Natural killer cell (primary cell): ENCODE data around the gene ZNF679. TPM values are rescaled to one million over a fixed set of nuclear protein-coding genes. Genes with fewer than 3 reads are reported as not detected.
"Not testable (repeated sequence)": the region's sequence is repeated elsewhere in the genome, so short reads cannot be mapped to it uniquely, and the experiment has no call there.

ENCODE experiments used
- ATAC-seq, 3 donors: fragments of 150-1000 bp in 2 of 3; fragments of 200-7000 bp in 1 of 3; cut with Tn5 transposase; 1 replicate in 1 of 3; 2 replicates in 2 of 3; pipeline ENCODE4 v1.10.0; 2021; ENCODE audit warnings: mild to moderate bottlenecking in 2 of 3, moderate library complexity in 2 of 3
- DNase-seq, 2 donors: peaks; one replicate each; pipeline versions ENCODE4 v3.0.0 to v3.0.0-alpha.2; 2013 to 2021; ENCODE audit warnings: mixed read lengths in 1 of 2
- H3K27ac ChIP-seq: one replicate; pipeline ENCODE4 v1.5.1; 2013; ENCODE audit warnings: mild to moderate bottlenecking, low read length
- H3K27me3 ChIP-seq: one replicate; pipeline ENCODE4 v1.6.1; 2013; ENCODE audit warnings: low read length; ENCODE audit not compliant: control insufficient read depth, insufficient read depth
- H3K36me3 ChIP-seq: one replicate; pipeline ENCODE4 v1.6.1; 2013; ENCODE audit warnings: low read length; ENCODE audit not compliant: control insufficient read depth, insufficient read depth
- H3K4me1 ChIP-seq: one replicate; pipeline ENCODE4 v1.6.1; 2013; ENCODE audit warnings: low read length; ENCODE audit not compliant: control insufficient read depth, insufficient read depth
- H3K4me3 ChIP-seq: one replicate; pipeline ENCODE4 v1.5.1; 2013; ENCODE audit warnings: low read length
- H3K9me3 ChIP-seq: one replicate; pipeline ENCODE4 v1.6.1; 2013; ENCODE audit warnings: low read length; ENCODE audit not compliant: control insufficient read depth, insufficient read depth
- H3K27ac Mint-ChIP-seq, 2 donors: one replicate each; pipeline ENCODE4 v1.8.0; 2022; ENCODE audit warnings: mild to moderate bottlenecking in 2 of 2, mixed read lengths in 2 of 2, moderate library complexity in 1 of 2
- H3K27me3 Mint-ChIP-seq, 2 donors: one replicate each; pipeline ENCODE4 v1.8.0; 2022; ENCODE audit warnings: low read depth in 2 of 2, mixed read lengths in 2 of 2
- H3K36me3 Mint-ChIP-seq: one replicate; pipeline ENCODE4 v1.8.0; 2022; ENCODE audit warnings: mixed read lengths
- H3K4me1 Mint-ChIP-seq, 2 donors: one replicate each; pipeline ENCODE4 v1.8.0; 2022; ENCODE audit warnings: mixed read lengths in 2 of 2
- H3K4me3 Mint-ChIP-seq: one replicate; pipeline ENCODE4 v1.8.0; 2022; ENCODE audit warnings: mild to moderate bottlenecking, moderate library complexity, mixed read lengths
- H3K9me3 Mint-ChIP-seq, 2 donors: one replicate each; pipeline ENCODE4 v1.8.0; 2022; ENCODE audit warnings: mixed read lengths in 2 of 2
- CTCF ChIP-seq: fragments of 200-600 bp; IDR thresholded peaks from one replicate; pipeline ENCODE4 v1.8.0; 2022; ENCODE audit warnings: antibody characterized with exemption
- WGBS: methylation state at CpG from one replicate; pipeline ENCODE4 v1.1.7; 2013; ENCODE audit warnings: missing lambda C conversion rate; ENCODE audit not compliant: insufficient coverage; 5-methylcytosine and 5-hydroxymethylcytosine counted together
- intact Hi-C: fragments of 100-400 bp; cut with micrococcal nuclease; formaldehyde crosslinking; loops from one replicate; pipeline ENCODE4 v1.14.2; 2022
- total RNA-seq, 4 donors: library from RNA; stranded (reverse); fragments of 120-200 nt in 1 of 4; gene quantifications; one replicate each; pipeline versions ENCODE4 v1.2.3 to v1.2.4, GENCODE V29; 2013 to 2022

ZNF679 gene
- total RNA-seq, 3 donors from 2014 or later (not counting 1 experiment from before 2014, with no cell fraction given) = not detected

- intact Hi-C loops = loop anchor here (10.0 kb wide), 1 partner anchor 57 kb away; no protein-coding TSS in a partner anchor
Observed at GRCh38 chr7:64187408-64187807, 40.9 kb upstream of the ZNF679 start.

GRCh38 chr7:64192148-64192704, 36.0 kb upstream of the ZNF679 start:
- Histone ChIP-seq H3K27me3 (no peaks in the 10 kb centered on the region), H3K4me3 (no peak overlapping the region), H3K27ac (no peak overlapping the region), H3K4me1 (no peaks in the 10 kb centered on the region), H3K9me3 (peaks cover 10% of the 10 kb centered on the region), H3K36me3 (no peaks in the 10 kb centered on the region)
- no peak for TF ChIP-seq CTCF
- peaks cover 3 to 17% of the 10 kb centered on the region in 2 donors for H3K9me3 Mint-ChIP-seq
- ATAC-seq (no peak), DNase-seq (no peak)
- no peaks in the 10 kb centered on the region for H3K27me3 Mint-ChIP-seq
- no peak overlapping the region for H3K27ac Mint-ChIP-seq
- 94% methylated on average over 24 of the region's 24 CpGs for WGBS
- H3K4me3 Mint-ChIP-seq = no peak overlapping the region
- intact Hi-C loops = no loop called here
- no peaks in the 10 kb centered on the region for H3K36me3 Mint-ChIP-seq
- H3K4me1 Mint-ChIP-seq = no peaks in the 10 kb centered on the region

More at GRCh38 chr7:64187408-64187807, 40.9 kb upstream of the ZNF679 start:
- Histone ChIP-seq H3K9me3 (peaks cover 7% of the 10 kb centered on the region), H3K27me3 (no peaks in the 10 kb centered on the region), H3K36me3 (no peaks in the 10 kb centered on the region), H3K27ac (no peak overlapping the region), H3K4me1 (peaks cover 5% of the 10 kb centered on the region), H3K4me3 (no peak overlapping the region)
- H3K36me3 Mint-ChIP-seq = no peaks in the 10 kb centered on the region
- no peak for ATAC-seq
- no peak overlapping the region for H3K4me3 Mint-ChIP-seq
- TF ChIP-seq CTCF = no peak
- H3K9me3 Mint-ChIP-seq = peaks cover 3 to 12% of the 10 kb centered on the region in 2 donors
- H3K27ac Mint-ChIP-seq = no peak overlapping the region
- DNase-seq = no peak
- H3K4me1 Mint-ChIP-seq = no peaks in the 10 kb centered on the region
- WGBS = 77% methylated on average over 3 of the region's 3 CpGs
- no peaks in the 10 kb centered on the region for H3K27me3 Mint-ChIP-seq

- H3K4me1 Mint-ChIP-seq = no peaks in the 10 kb centered on the region
- intact Hi-C loops = no loop called here
- ATAC-seq = no peak
- TF ChIP-seq CTCF = no peak
- Histone ChIP-seq H3K36me3 (no peaks in the 10 kb centered on the region), H3K27ac (no peak overlapping the region), H3K4me3 (no peak overlapping the region), H3K9me3 (peaks cover 10% of the 10 kb centered on the region), H3K27me3 (no peaks in the 10 kb centered on the region), H3K4me1 (no peaks in the 10 kb centered on the region)
- no peak for DNase-seq
- no peaks in the 10 kb centered on the region for H3K36me3 Mint-ChIP-seq
- 79% methylated on average over 8 of the region's 8 CpGs for WGBS
- H3K4me3 Mint-ChIP-seq = no peak overlapping the region
- no peaks in the 10 kb centered on the region for H3K27me3 Mint-ChIP-seq
- peaks cover 3 to 17% of the 10 kb centered on the region in 2 donors for H3K9me3 Mint-ChIP-seq
- H3K27ac Mint-ChIP-seq = no peak overlapping the region
Observed at GRCh38 chr7:64192775-64193174, 35.5 kb upstream of the ZNF679 start.

- Mint-ChIP-seq H3K27me3 (no peaks in the 10 kb centered on the region), H3K27ac (no peak within 1 kb of the TSS), H3K4me3 (no peak within 1 kb of the TSS), H3K9me3 (peaks cover 2 to 3% of the 10 kb centered on the region in 2 donors), H3K4me1 (no peaks in the 10 kb centered on the region), H3K36me3 (peaks cover 10% of the 10 kb centered on the region)
- no peak within 1 kb of the TSS for H3K4me3 ChIP-seq
- WGBS = 94% methylated on average over 12 of the region's 13 CpGs
- H3K27me3 ChIP-seq = no peaks in the 10 kb centered on the region
- intact Hi-C loops = no loop called here
- H3K9me3 ChIP-seq = peaks cover 12% of the 10 kb centered on the region
- no peak within 1 kb of the TSS for H3K27ac ChIP-seq
- no peaks in the 10 kb centered on the region for H3K36me3 ChIP-seq
- ATAC-seq (no peak), DNase-seq (no peak)
- TF ChIP-seq CTCF = no peak
- no peaks in the 10 kb centered on the region for H3K4me1 ChIP-seq
Observed at GRCh38 chr7:64206903-64207302, 21.4 kb upstream of the ZNF679 start, which contains the start of gene ZNF735. TSS of gene ZNF735 (plus strand) at chr7:64207203. CDS start at chr7:64207203, 0 bp downstream.

GRCh38 chr7:64219710-64220298, 8.5 kb upstream of the ZNF679 start:
- H3K4me1 ChIP-seq, H3K27me3 ChIP-seq, H3K4me3 ChIP-seq, H3K27ac ChIP-seq, intact Hi-C loops, H3K4me1 Mint-ChIP-seq, H3K36me3 ChIP-seq, H3K4me3 Mint-ChIP-seq, ATAC-seq, DNase-seq, H3K27me3 Mint-ChIP-seq, H3K27ac Mint-ChIP-seq: not testable (repeated sequence)
- peaks cover 17 to 19% of the 10 kb centered on the region in 2 donors for H3K9me3 Mint-ChIP-seq
- peaks cover 23% of the 10 kb centered on the region for H3K9me3 ChIP-seq
- H3K36me3 Mint-ChIP-seq = peaks cover 34% of the 10 kb centered on the region
- WGBS = 76% methylated on average over 3 of the region's 5 CpGs
